Vagina (tissue), 2 donors: ENCODE data around the gene ISM1. TPM values are rescaled to one million over a fixed set of nuclear protein-coding genes. Genes with fewer than 3 reads are reported as not detected.

Experiments
- DNase-seq, 2 donors: peaks; one replicate each; pipeline ENCODE4 v3.0.0-alpha.2; 2017; ENCODE audit errors: extremely low spot score in 2 of 2
- H3K27ac ChIP-seq: fragments of 200-600 bp; sonication (generic); one replicate; pipeline ENCODE4 v1.5.1; 2019
- H3K27me3 ChIP-seq: fragments of 200-600 bp; sonication (generic); one replicate; pipeline ENCODE4 v1.5.1; 2019
- H3K36me3 ChIP-seq, 2 donors: fragments of 200-600 bp; sonication (generic); one replicate each; pipeline ENCODE4 v1.5.1; 2017 to 2019
- H3K4me1 ChIP-seq: fragments of 200-600 bp; sonication (generic); one replicate; pipeline ENCODE4 v1.5.1; 2019
- H3K4me3 ChIP-seq, 2 donors: fragments of 200-600 bp; sonication (generic); 1 replicate in 1 of 2; 2 replicates in 1 of 2; pipeline ENCODE4 v1.5.1; 2016 to 2019
- H3K9me3 ChIP-seq: fragments of 200-600 bp; sonication (generic); one replicate; pipeline ENCODE4 v1.5.1; 2019
- CTCF ChIP-seq, 3 experiments: fragments of 450-650 bp in 2 of 3; fragments of 200-600 bp in 1 of 3; sonication (generic) in 1 of 3; IDR thresholded peaks; one replicate each; pipeline ENCODE4 v1.5.1; 2017 to 2019; ENCODE audit warnings: antibody characterized with exemption in 3 of 3, mild to moderate bottlenecking in 2 of 3, moderate library complexity in 2 of 3
- POLR2A ChIP-seq, 2 donors: fragments of 450-650 bp; IDR thresholded peaks; one replicate each; pipeline ENCODE4 v1.6.1; 2017; ENCODE audit warnings: antibody characterized with exemption in 2 of 2, mild to moderate bottlenecking in 2 of 2, moderate library complexity in 2 of 2
- POLR2AphosphoS5 ChIP-seq, 2 donors: sonication (generic); formaldehyde crosslinking; IDR thresholded peaks; one replicate each; pipeline ENCODE4 v1.9.0; 2017; ENCODE audit warnings: antibody characterized with exemption in 2 of 2, mild to moderate bottlenecking in 2 of 2, low read depth in 1 of 2; ENCODE audit not compliant: insufficient read depth in 1 of 2
- intact Hi-C: fragments of 100-400 bp; cut with DNase I; formaldehyde crosslinking; loops from one replicate; pipeline ENCODE4 v1.15.1; 2023
- total RNA-seq: library from RNA; depleted of rRNA; stranded (reverse); fragments of >200 nt; gene quantifications from one replicate; pipeline ENCODE4 v1.2.3, GENCODE V29; 2016

ISM1 gene
- total RNA-seq, 1 donor from 2014 or later = 14.5 TPM

GRCh38 chr20:13312300-13312699, 91.2 kb downstream of the ISM1 start:
- Histone ChIP-seq H3K36me3 (no peaks in the 10 kb centered on the region), H3K27me3 (no peaks in the 10 kb centered on the region), H3K4me1 (no peaks in the 10 kb centered on the region), H3K9me3 (no peaks in the 10 kb centered on the region), H3K27ac (no peak overlapping the region), H3K4me3 (no peak overlapping the region)
- intact Hi-C loops = no loop called here
- no peak for DNase-seq
- TF ChIP-seq POLR2AphosphoS5 (IDR thresholded peaks at IDR 0.05; ENCODE audit: insufficient read depth in 1 of 2, low read depth in 1 of 2) (no peak), POLR2A (IDR thresholded peaks at IDR 0.05) (no peak), CTCF (IDR thresholded peaks at IDR 0.05) (no peak)

GRCh38 chr20:13313201-13313600, 92.1 kb downstream of the ISM1 start:
- intact Hi-C loops = no loop called here
- Histone ChIP-seq H3K4me1 (no peaks in the 10 kb centered on the region), H3K27me3 (no peaks in the 10 kb centered on the region), H3K4me3 (no peak overlapping the region), H3K36me3 (no peaks in the 10 kb centered on the region), H3K27ac (no peak overlapping the region), H3K9me3 (no peaks in the 10 kb centered on the region)
- no peak for DNase-seq
- TF ChIP-seq CTCF (IDR thresholded peaks at IDR 0.05) = no peak
- no peak for TF ChIP-seq POLR2A (IDR thresholded peaks at IDR 0.05)
- no peak for TF ChIP-seq POLR2AphosphoS5 (IDR thresholded peaks at IDR 0.05; ENCODE audit: insufficient read depth in 1 of 2, low read depth in 1 of 2)

GRCh38 chr20:13317439-13317838, 96.4 kb downstream of the ISM1 start:
- Histone ChIP-seq H3K27me3 (no peaks in the 10 kb centered on the region), H3K9me3 (no peaks in the 10 kb centered on the region), H3K4me3 (no peak overlapping the region), H3K27ac (no peak overlapping the region), H3K4me1 (no peaks in the 10 kb centered on the region), H3K36me3 (no peaks in the 10 kb centered on the region)
- TF ChIP-seq POLR2A (IDR thresholded peaks at IDR 0.05) = no peak
- no peak for TF ChIP-seq POLR2AphosphoS5 (IDR thresholded peaks at IDR 0.05; ENCODE audit: insufficient read depth in 1 of 2, low read depth in 1 of 2)
- no peak for TF ChIP-seq CTCF (IDR thresholded peaks at IDR 0.05)
- DNase-seq = no peak
- intact Hi-C loops = no loop called here

GRCh38 chr20:13318871-13319521, 97.9 kb downstream of the ISM1 start:
- no peaks in the 10 kb centered on the region for H3K36me3 ChIP-seq
- intact Hi-C loops = no loop called here
- H3K27ac ChIP-seq = no peak overlapping the region
- H3K4me1 ChIP-seq = no peaks in the 10 kb centered on the region
- no peaks in the 10 kb centered on the region for H3K9me3 ChIP-seq
- no peak for TF ChIP-seq POLR2AphosphoS5 (IDR thresholded peaks at IDR 0.05; ENCODE audit: insufficient read depth in 1 of 2, low read depth in 1 of 2)
- no peak for TF ChIP-seq CTCF (IDR thresholded peaks at IDR 0.05)
- TF ChIP-seq POLR2A (IDR thresholded peaks at IDR 0.05) = no peak
- no peak overlapping the region for H3K4me3 ChIP-seq
- H3K27me3 ChIP-seq = no peaks in the 10 kb centered on the region
- no peak for DNase-seq

- Histone ChIP-seq H3K27ac (no peak overlapping the region), H3K4me3 (no peak overlapping the region), H3K4me1 (no peaks in the 10 kb centered on the region), H3K36me3 (no peaks in the 10 kb centered on the region), H3K9me3 (no peaks in the 10 kb centered on the region), H3K27me3 (no peaks in the 10 kb centered on the region)
- TF ChIP-seq POLR2A (IDR thresholded peaks at IDR 0.05) (no peak), POLR2AphosphoS5 (IDR thresholded peaks at IDR 0.05; ENCODE audit: insufficient read depth in 1 of 2, low read depth in 1 of 2) (no peak), CTCF (IDR thresholded peaks at IDR 0.05) (no peak)
- DNase-seq = no peak
- intact Hi-C loops = no loop called here
Observed at GRCh38 chr20:13320702-13321101, 99.6 kb downstream of the ISM1 start.
